RWPE2 (cell line): Measurements from ENCODE around the gene CDHR2.

Source experiments
- ATAC-seq: fragments of 200-7000 bp; cut with Tn5 transposase; 3 replicates; pipeline ENCODE4 v1.9.1; 2021; ENCODE audit warnings: low read depth
- DNase-seq: peaks from one replicate; pipeline ENCODE4 v3.0.0-alpha.2; 2020; ENCODE audit warnings: low spot score
- H3K27ac ChIP-seq: fragments of 450-650 bp; 2 replicates; pipeline ENCODE4 v1.5.1; 2017; ENCODE audit warnings: mild to moderate bottlenecking; ENCODE audit not compliant: poor library complexity, severe bottlenecking
- H3K27me3 ChIP-seq: fragments of 250-450 bp; sonication (Bioruptor Pico); 2 replicates; pipeline ENCODE4 v1.5.1; 2021; ENCODE audit warnings: mild to moderate bottlenecking, moderate library complexity; ENCODE audit not compliant: insufficient read depth, poor library complexity, severe bottlenecking
- H3K36me3 ChIP-seq: fragments of 250-450 bp; sonication (Bioruptor Pico); 2 replicates; pipeline ENCODE4 v1.5.1; 2020; ENCODE audit warnings: low read depth, mild to moderate bottlenecking, moderate library complexity
- H3K4me1 ChIP-seq: fragments of 250-450 bp; sonication (Bioruptor Pico); 2 replicates; pipeline ENCODE4 v1.5.1; 2021; ENCODE audit warnings: mild to moderate bottlenecking, moderate library complexity; ENCODE audit not compliant: insufficient read depth, poor library complexity, severe bottlenecking
- H3K4me3 ChIP-seq: fragments of 250-450 bp; sonication (Bioruptor Pico); 2 replicates; pipeline ENCODE4 v1.5.1; 2021; ENCODE audit warnings: mild to moderate bottlenecking, moderate library complexity; ENCODE audit not compliant: severe bottlenecking
- H3K9me3 ChIP-seq: fragments of 250-450 bp; sonication (Bioruptor Pico); 2 replicates; pipeline ENCODE4 v1.5.1; 2021; ENCODE audit warnings: mild to moderate bottlenecking, moderate library complexity; ENCODE audit not compliant: severe bottlenecking
- CTCF ChIP-seq: fragments of 450-650 bp; IDR thresholded peaks from one replicate; pipeline ENCODE4 v1.5.1; 2017; ENCODE audit warnings: mild to moderate bottlenecking, moderate library complexity; ENCODE audit not compliant: poor library complexity, severe bottlenecking

CDHR2 gene

DNA sequence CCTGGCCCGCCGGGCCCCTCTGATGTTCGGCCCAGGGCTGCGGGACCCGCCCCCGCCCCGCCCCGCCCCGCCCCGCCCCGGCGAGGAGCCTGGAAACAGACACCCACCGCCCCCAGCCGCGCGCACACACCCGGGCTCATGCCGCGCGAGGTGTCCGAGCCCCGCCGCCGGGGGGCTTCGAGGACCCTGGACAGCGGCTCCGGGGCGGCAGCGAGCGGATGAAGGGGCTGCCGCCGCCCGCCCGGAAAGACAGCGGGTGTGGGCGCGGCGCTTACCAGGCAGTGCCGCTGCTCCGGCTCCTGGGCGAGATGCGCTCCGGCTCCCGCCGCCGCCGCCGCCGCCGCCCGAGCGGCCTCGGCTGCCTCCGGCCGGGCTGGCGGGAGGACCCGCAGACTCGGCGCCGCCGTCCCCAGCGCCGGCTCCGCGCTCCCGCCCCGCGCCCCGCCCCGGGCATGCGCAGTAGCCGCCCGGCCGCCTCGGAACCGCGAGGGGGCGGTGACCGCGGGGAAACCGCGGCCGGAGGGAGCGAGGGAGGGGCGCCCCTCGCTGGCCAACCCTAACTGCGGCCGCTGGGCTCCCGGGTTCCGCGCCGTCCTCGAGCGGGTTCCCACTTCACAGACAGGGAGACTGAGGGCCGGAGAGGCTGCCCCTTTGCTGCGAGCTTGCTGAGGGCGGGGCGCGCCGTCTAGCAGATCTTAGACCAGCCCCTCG is 60.7 kb downstream of the CDHR2 start, which contains the start of gene GPRIN1:
TSS of gene GPRIN1 (minus strand) at position 433 of the 711 bp plus-strand sequence. CDS start 10,322 bp downstream, outside the sequence.
- peak; percentile 63 for TF ChIP-seq CTCF
- Histone ChIP-seq H3K27ac (peak within 1 kb of the TSS; percentile 26), H3K36me3 (no peaks in the 10 kb centered on the region), H3K4me3 (peak within 1 kb of the TSS; percentile 98), H3K27me3 (peaks cover 3% of the 10 kb centered on the region), H3K4me1 (peaks cover 4% of the 10 kb centered on the region), H3K9me3 (no peaks in the 10 kb centered on the region)
- ATAC-seq (peak; percentile 53), DNase-seq (no peak)

DNA sequence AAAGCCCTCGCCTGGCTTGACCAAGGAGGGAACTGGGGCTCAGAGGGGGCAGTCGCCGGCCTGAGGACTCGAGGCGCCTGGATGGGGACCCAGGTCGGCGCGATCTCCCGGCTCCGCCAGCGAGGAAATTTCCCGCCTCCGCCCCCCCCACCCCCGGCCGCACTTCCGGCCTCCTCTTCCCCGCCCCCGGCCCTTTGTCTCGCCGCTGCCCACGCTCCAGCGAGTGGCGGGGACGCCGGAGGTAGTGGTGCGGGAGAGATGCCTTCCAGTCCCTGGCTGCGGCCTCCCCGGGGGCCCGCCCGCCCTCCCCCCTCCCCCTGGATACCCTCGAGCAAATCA is 61.3 kb downstream of the CDHR2 start:
- DNase-seq (no peak), ATAC-seq (no peak)
- peak overlapping the region; percentile 26 for H3K27ac ChIP-seq

DNA sequence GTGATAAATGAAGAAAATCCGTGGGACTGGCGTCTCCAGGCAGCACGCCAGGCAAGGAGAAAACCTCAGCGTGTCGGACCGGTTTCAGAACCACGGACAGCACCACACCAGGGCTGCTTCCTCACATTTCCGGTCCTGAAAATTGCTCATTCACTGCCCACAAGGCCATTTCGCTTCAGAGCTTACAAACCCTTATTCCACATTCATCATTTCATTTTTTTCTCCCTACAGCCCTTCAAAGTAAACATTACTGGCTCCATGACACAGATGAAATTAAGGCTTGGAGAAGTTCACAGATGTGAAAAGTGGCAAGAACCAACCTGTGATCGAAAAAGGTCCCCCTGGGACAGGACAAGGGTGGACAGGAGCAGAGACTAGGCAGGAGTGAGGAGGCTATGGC is 62.3 kb downstream of the CDHR2 start:
- peaks cover 3% of the 10 kb centered on the region for H3K27me3 ChIP-seq
- H3K9me3 ChIP-seq, result no peaks in the 10 kb centered on the region
- no peak for TF ChIP-seq CTCF
- no peak for ATAC-seq
- peaks cover 8% of the 10 kb centered on the region for H3K4me1 ChIP-seq
- H3K36me3 ChIP-seq, result no peaks in the 10 kb centered on the region
- no peak overlapping the region for H3K27ac ChIP-seq
- DNase-seq, result peak; percentile 87
- no peak overlapping the region for H3K4me3 ChIP-seq

More for the DNA sequence above, 61.3 kb downstream of the CDHR2 start:
- peak overlapping the region; percentile 98 for H3K4me3 ChIP-seq
- peaks cover 3% of the 10 kb centered on the region for H3K27me3 ChIP-seq
- H3K9me3 ChIP-seq, result no peaks in the 10 kb centered on the region
- H3K4me1 ChIP-seq, result peaks cover 8% of the 10 kb centered on the region
- no peaks in the 10 kb centered on the region for H3K36me3 ChIP-seq
- TF ChIP-seq CTCF, result no peak

DNA sequence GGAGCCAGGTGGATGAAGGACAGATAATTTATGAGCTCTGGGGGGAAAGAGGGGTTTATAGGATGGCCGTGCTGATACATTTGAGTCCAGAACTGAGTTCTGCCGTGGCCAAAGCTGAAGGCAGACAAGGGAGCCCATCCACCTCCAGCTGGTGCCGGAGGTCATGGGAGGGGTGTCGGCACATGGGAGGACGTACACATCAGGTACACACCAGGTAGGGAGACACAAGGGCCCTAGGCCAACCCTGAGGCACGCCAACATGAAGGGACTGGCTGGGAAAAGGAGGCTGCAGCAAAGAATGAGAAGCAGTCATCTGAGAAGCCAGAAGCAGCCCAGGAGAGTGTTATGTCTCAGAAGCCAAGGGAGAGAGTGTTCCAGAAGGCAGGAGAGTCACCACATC is 62.9 kb downstream of the CDHR2 start:
- peaks cover 8% of the 10 kb centered on the region for H3K4me1 ChIP-seq

More for the DNA sequence above, 62.9 kb downstream of the CDHR2 start:
- DNase-seq (no peak), ATAC-seq (no peak)
- H3K36me3 ChIP-seq, result no peaks in the 10 kb centered on the region
- H3K27ac ChIP-seq, result no peak overlapping the region
- H3K9me3 ChIP-seq, result no peaks in the 10 kb centered on the region
- TF ChIP-seq CTCF, result no peak
- no peak overlapping the region for H3K4me3 ChIP-seq
- peaks cover 3% of the 10 kb centered on the region for H3K27me3 ChIP-seq
